ENCODE measurements around the gene HOMER2.

The HOMER2 gene

GRCh38 chr15:82930461-82930860 is 22.1 kb downstream of the HOMER2 start:
- no peak for DNase-seq (ENCODE audit: low read depth in 3 of 3)

- no peak for DNase-seq (ENCODE audit: low read depth in 3 of 3)
These were observed 23.8 kb downstream of the HOMER2 start for GRCh38 chr15:82928711-82929110.

- DNase-seq (ENCODE audit: low read depth in 3 of 3): no peak
These were observed 28.8 kb downstream of the HOMER2 start for GRCh38 chr15:82923744-82924143.

GRCh38 chr15:82922737-82923136 is 29.8 kb downstream of the HOMER2 start:
- no peak for DNase-seq (ENCODE audit: low read depth in 3 of 3)

- no peak for DNase-seq (ENCODE audit: low read depth in 3 of 3)
These were observed 30.6 kb downstream of the HOMER2 start for GRCh38 chr15:82921939-82922338.

GRCh38 chr15:82921242-82921641 is 31.3 kb downstream of the HOMER2 start:
- DNase-seq (ENCODE audit: low read depth in 3 of 3): no peak

- no peak for DNase-seq (ENCODE audit: low read depth in 3 of 3)
These were observed 33.2 kb downstream of the HOMER2 start for GRCh38 chr15:82919231-82919886.

GRCh38 chr15:82918607-82919230 is 33.8 kb downstream of the HOMER2 start:
- DNase-seq (ENCODE audit: low read depth in 3 of 3): no peak

- DNase-seq (ENCODE audit: low read depth in 3 of 3): no peak
These were observed 34.4 kb downstream of the HOMER2 start for GRCh38 chr15:82918162-82918561.

GRCh38 chr15:82917249-82917648 is 35.3 kb downstream of the HOMER2 start:
- no peak for DNase-seq (ENCODE audit: low read depth in 3 of 3)

GRCh38 chr15:82916161-82916952 is 36.2 kb downstream of the HOMER2 start:
- DNase-seq (ENCODE audit: low read depth in 3 of 3): no peak

- no peak for DNase-seq (ENCODE audit: low read depth in 3 of 3)
These were observed 38.1 kb downstream of the HOMER2 start for GRCh38 chr15:82914396-82914795.

- DNase-seq (ENCODE audit: low read depth in 3 of 3): no peak
These were observed 41.1 kb downstream of the HOMER2 start for GRCh38 chr15:82911458-82911857.

GRCh38 chr15:82910721-82911120 is 41.8 kb downstream of the HOMER2 start:
- DNase-seq (ENCODE audit: low read depth in 3 of 3): no peak

- no peak for DNase-seq (ENCODE audit: low read depth in 3 of 3)
These were observed 43.3 kb downstream of the HOMER2 start for GRCh38 chr15:82909080-82909815.

GRCh38 chr15:82907350-82907749 is 45.2 kb downstream of the HOMER2 start:
- DNase-seq (ENCODE audit: low read depth in 3 of 3): no peak

GRCh38 chr15:82904574-82904973 is 47.9 kb downstream of the HOMER2 start:
- DNase-seq (ENCODE audit: low read depth in 3 of 3): no peak

GRCh38 chr15:82903511-82903910 is 49.0 kb downstream of the HOMER2 start:
- DNase-seq (ENCODE audit: low read depth in 3 of 3): no peak

GRCh38 chr15:82901114-82901805 is 51.3 kb downstream of the HOMER2 start:
- DNase-seq (ENCODE audit: low read depth in 3 of 3): no peak

- DNase-seq (ENCODE audit: low read depth in 3 of 3): no peak
These were observed 51.9 kb downstream of the HOMER2 start for GRCh38 chr15:82900511-82901060.

GRCh38 chr15:82898961-82899360 is 53.6 kb downstream of the HOMER2 start:
- no peak for DNase-seq (ENCODE audit: low read depth in 3 of 3)
